ENCODE measurements around the gene DSCAML1.

GRCh38 chr11:117544130-117544800 lies 252.8 kb downstream of the DSCAML1 start:
- no peak for TF ChIP-seq CTCF (IDR thresholded peaks at IDR 0.05 in 2 of 3, conservative IDR thresholded peaks at IDR 0.05 in 1 of 3; ENCODE audit: control insufficient read depth in 2 of 3, extremely low read depth in 1 of 3, insufficient read depth in 1 of 3, low read depth in 3 of 3, low read length in 3 of 3)
- no peak for TF ChIP-seq EZH2 (IDR thresholded peaks at IDR 0.05; ENCODE audit: borderline replicate concordance, control insufficient read depth, low read depth, low read length)
- TF ChIP-seq CEBPZ (IDR thresholded peaks at IDR 0.05; ENCODE audit: low read depth, low read length) = no peak

All from GM12878 (cell line).